Hepatocyte (in vitro differentiated cells): Measurements from ENCODE around the gene S100P. TPM values are rescaled to one million over a fixed set of nuclear protein-coding genes. Genes with fewer than 3 reads are reported as not detected.

Source experiments
- DNase-seq: peaks from one replicate; pipeline ENCODE4 v3.0.0-alpha.2; 2016; ENCODE audit warnings: low spot score
- H2AFZ ChIP-seq: fragments of 200-600 bp; sonication (generic); 2 replicates; pipeline ENCODE4 v1.6.0; 2016; ENCODE audit warnings: antibody characterized with exemption, mild to moderate bottlenecking
- H3K27ac ChIP-seq: fragments of 200-600 bp; sonication (generic); 2 replicates; pipeline ENCODE4 v1.5.1; 2016; ENCODE audit warnings: mild to moderate bottlenecking
- H3K27me3 ChIP-seq: fragments of 200-600 bp; sonication (generic); 2 replicates; pipeline ENCODE4 v1.6.1; 2016
- H3K36me3 ChIP-seq: fragments of 200-600 bp; sonication (generic); replicated peaks from 2 replicates; pipeline ENCODE4 v1.5.1; 2016; ENCODE audit warnings: low read depth; ENCODE audit not compliant: insufficient read depth
- H3K4me1 ChIP-seq: fragments of 200-600 bp; sonication (generic); 2 replicates; pipeline ENCODE4 v1.5.1; 2016; ENCODE audit warnings: mild to moderate bottlenecking, moderate library complexity; ENCODE audit not compliant: insufficient read depth
- H3K4me2 ChIP-seq: fragments of 200-600 bp; sonication (generic); 2 replicates; pipeline ENCODE4 v1.6.0; 2016
- H3K4me3 ChIP-seq: fragments of 200-600 bp; sonication (generic); 2 replicates; pipeline ENCODE4 v1.5.1; 2016; ENCODE audit warnings: mild to moderate bottlenecking
- H3K79me2 ChIP-seq: fragments of 200-600 bp; sonication (generic); 2 replicates; pipeline ENCODE4 v1.6.0; 2017; ENCODE audit warnings: mild to moderate bottlenecking
- H3K9me2 ChIP-seq: fragments of 200-600 bp; sonication (generic); replicated peaks from 2 replicates; pipeline ENCODE4 v1.6.0; 2017; ENCODE audit warnings: mild to moderate bottlenecking; ENCODE audit not compliant: insufficient read depth
- H3K9me3 ChIP-seq: fragments of 200-600 bp; sonication (generic); 2 replicates; pipeline ENCODE4 v1.5.1; 2016; ENCODE audit warnings: low read depth, mild to moderate bottlenecking
- H4K20me1 ChIP-seq: fragments of 200-600 bp; sonication (generic); 2 replicates; pipeline ENCODE4 v1.6.0; 2016; ENCODE audit warnings: mild to moderate bottlenecking; ENCODE audit not compliant: insufficient read depth, poor library complexity, severe bottlenecking
- EZH2 ChIP-seq: fragments of 200-600 bp; sonication (generic); IDR thresholded peaks from 2 replicates; pipeline ENCODE4 v1.6.1; 2016; ENCODE audit warnings: antibody characterized with exemption, mild to moderate bottlenecking, borderline replicate concordance
- EZH2phosphoT487 ChIP-seq: fragments of 200-600 bp; sonication (generic); IDR thresholded peaks from one replicate; pipeline ENCODE4 v1.6.1; 2018; ENCODE audit warnings: antibody characterized with exemption, mild to moderate bottlenecking, low read depth, moderate library complexity; ENCODE audit not compliant: unreplicated experiment, severe bottlenecking
- WGBS: methylation state at CpG from one replicate; pipeline ENCODE4 v1.1.6; 2016; ENCODE audit warnings: low lambda C conversion rate; ENCODE audit errors: missing lambda C conversion rate; 5-methylcytosine and 5-hydroxymethylcytosine counted together
- polyA plus RNA-seq: library from polyadenylated mRNA; unstranded; fragments of >200 nt; fragmentation: Nextera tagmentation; extraction: Ambion mirVana; gene quantifications from 2 replicates; pipeline ENCODE4 v1.2.1, GENCODE V29; 2016
- total RNA-seq: library from RNA; depleted of rRNA; stranded (reverse); fragments of >200 nt; gene quantifications from 2 replicates; pipeline ENCODE4 v1.2.3, GENCODE V29; 2014
- TF ChIP-seq, protein P1 (sequence below): fragments of 200-600 bp; sonication (generic); IDR thresholded peaks from 2 replicates; pipeline ENCODE4 v1.5.1; 2016; ENCODE audit warnings: antibody characterized with exemption, mild to moderate bottlenecking; ENCODE audit not compliant: poor library complexity

Gene S100P
- total RNA-seq (9.2 and 36.6 TPM in 2 replicates), polyA plus RNA-seq (51.6 and 99.1 TPM in 2 replicates)

DNA sequence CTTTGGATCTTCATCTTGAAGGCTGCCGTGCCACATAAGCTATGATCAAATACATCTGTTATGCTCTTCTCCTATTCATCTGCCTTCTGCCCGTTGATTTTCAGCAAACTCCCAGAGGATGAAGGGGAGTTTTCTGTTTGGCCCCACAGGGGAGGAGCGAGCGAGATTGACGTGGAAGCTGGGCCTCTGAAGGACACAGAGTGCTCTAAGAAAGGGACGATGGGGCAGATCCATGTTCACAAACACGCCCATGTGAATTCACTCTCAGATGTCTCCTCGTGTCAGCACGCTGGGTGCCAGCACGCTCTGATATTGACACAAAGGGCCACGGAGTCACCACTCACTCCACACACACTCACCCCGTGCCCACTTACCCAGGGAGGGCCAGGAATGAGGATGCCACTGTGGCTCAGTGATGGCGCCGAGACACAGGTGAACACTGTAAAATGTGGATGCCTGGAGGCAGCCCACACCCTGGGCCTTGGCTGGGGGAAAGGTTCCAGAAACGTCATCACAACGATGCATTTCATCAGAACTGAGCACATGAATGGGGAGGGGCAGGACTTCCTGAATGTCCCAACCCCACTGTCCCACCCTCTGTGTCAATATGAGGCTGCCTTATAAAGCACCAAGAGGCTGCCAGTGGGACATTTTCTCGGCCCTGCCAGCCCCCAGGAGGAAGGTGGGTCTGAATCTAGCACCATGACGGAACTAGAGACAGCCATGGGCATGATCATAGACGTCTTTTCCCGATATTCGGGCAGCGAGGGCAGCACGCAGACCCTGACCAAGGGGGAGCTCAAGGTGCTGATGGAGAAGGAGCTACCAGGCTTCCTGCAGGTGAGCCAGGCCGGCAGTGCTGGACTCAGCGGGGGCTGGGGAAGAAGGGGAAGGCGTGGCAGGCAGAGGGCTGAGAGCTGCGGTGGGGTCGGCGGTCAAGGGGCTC, at the start of gene S100P:
TSS of gene S100P (plus strand) at position 648 of the 946 bp plus-strand sequence. CDS start at position 703, 55 bp downstream.
- TF ChIP-seq EZH2 (no peak), EZH2phosphoT487 (no peak)
- TF ChIP-seq, protein P1, sequence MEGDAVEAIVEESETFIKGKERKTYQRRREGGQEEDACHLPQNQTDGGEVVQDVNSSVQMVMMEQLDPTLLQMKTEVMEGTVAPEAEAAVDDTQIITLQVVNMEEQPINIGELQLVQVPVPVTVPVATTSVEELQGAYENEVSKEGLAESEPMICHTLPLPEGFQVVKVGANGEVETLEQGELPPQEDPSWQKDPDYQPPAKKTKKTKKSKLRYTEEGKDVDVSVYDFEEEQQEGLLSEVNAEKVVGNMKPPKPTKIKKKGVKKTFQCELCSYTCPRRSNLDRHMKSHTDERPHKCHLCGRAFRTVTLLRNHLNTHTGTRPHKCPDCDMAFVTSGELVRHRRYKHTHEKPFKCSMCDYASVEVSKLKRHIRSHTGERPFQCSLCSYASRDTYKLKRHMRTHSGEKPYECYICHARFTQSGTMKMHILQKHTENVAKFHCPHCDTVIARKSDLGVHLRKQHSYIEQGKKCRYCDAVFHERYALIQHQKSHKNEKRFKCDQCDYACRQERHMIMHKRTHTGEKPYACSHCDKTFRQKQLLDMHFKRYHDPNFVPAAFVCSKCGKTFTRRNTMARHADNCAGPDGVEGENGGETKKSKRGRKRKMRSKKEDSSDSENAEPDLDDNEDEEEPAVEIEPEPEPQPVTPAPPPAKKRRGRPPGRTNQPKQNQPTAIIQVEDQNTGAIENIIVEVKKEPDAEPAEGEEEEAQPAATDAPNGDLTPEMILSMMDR, result no peak
- no peaks in the 10 kb centered on the region for H3K36me3 ChIP-seq
- peak within 1 kb of the TSS; percentile 42 for H3K4me2 ChIP-seq
- H3K27ac ChIP-seq, result peak within 1 kb of the TSS; percentile 96
- peak; percentile 63 for DNase-seq
- H2AFZ ChIP-seq, result no peak within 1 kb of the TSS
- H3K79me2 ChIP-seq, result peaks cover 27% of the 10 kb centered on the region
- H3K4me3 ChIP-seq, result no peak within 1 kb of the TSS
- no peaks in the 10 kb centered on the region for H3K9me2 ChIP-seq
- 85% methylated on average over 29 of the region's 29 CpGs for WGBS
- no peaks in the 10 kb centered on the region for H3K9me3 ChIP-seq
- peaks cover 54% of the 10 kb centered on the region for H3K4me1 ChIP-seq
- no peaks in the 10 kb centered on the region for H3K27me3 ChIP-seq
- H4K20me1 ChIP-seq, result no peaks in the 10 kb centered on the region

DNA sequence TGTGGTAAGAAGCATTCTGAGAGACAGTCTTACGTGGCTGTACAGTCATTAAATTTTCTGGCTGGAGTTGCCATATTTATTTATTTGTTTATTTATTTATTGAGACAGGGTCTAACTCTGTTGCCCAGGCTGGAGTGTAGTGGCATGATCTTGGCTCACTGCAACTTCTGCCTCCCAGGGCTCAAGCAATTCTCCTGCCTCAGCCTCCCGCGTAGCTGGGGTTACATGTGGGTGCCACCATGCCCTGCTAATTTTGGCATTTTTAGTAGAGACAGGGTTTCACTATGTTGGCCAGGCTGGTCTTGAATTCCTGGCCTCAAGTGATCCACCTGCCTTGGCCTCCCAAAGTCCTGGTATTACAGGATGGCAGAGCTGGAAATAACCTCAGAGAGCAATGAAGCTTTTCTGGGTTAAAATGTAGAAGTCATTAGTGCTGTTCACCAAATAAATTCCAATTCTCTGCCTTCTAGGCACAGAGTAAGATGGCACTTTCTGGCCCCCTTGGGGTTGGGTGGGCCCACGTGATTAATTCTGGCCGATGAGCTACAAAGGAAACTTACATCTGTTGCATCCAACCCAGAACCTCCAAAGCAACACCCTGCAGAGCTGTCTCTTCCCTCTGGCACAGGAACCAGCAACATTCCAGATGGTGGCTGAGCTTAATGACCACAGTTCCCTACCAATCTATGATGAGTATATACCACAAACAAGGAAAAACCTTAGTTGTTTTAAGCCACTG, 48.7 kb upstream of the S100P start:
- Histone ChIP-seq H4K20me1 (peaks cover 22% of the 10 kb centered on the region), H3K27me3 (no peaks in the 10 kb centered on the region), H3K9me3 (no peaks in the 10 kb centered on the region), H3K4me1 (peaks cover 10% of the 10 kb centered on the region), H3K4me2 (no peak overlapping the region), H3K4me3 (no peak overlapping the region), H3K9me2 (no peaks in the 10 kb centered on the region), H3K27ac (no peak overlapping the region), H3K36me3 (no peaks in the 10 kb centered on the region), H3K79me2 (peaks cover 39% of the 10 kb centered on the region), H2AFZ (no peak overlapping the region)
- no peak for TF ChIP-seq EZH2phosphoT487
- TF ChIP-seq, protein P1, result no peak
- WGBS, result 69% methylated on average over 5 of the region's 5 CpGs
- no peak for DNase-seq

DNA sequence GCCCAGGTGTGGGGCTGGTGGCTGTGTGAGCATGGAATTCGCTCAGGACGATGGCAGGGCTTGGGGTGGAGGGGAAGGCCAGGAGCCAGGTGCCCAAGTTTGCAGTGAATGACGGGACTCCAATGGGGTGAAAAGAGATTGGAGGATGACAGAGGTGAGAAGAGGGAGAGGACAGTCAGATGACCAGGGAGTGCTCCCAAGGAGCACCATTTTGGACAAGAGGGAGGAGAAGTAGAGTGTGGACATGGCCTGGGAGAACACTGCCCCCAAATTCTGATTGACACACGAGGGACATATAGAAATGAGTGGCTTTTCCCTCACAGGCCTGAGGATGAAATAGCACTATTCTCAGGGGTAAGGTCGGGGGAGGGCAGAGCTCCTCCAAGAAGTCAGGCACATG, 46.5 kb upstream of the S100P start:
- no peak for DNase-seq

More for the DNA sequence above, 46.5 kb upstream of the S100P start:
- H3K79me2 ChIP-seq, result peaks cover 27% of the 10 kb centered on the region
- no peak overlapping the region for H2AFZ ChIP-seq
- H3K27ac ChIP-seq, result no peak overlapping the region
- H4K20me1 ChIP-seq, result peaks cover 13% of the 10 kb centered on the region
- H3K9me3 ChIP-seq, result no peaks in the 10 kb centered on the region
- H3K9me2 ChIP-seq, result no peaks in the 10 kb centered on the region
- H3K36me3 ChIP-seq, result no peaks in the 10 kb centered on the region
- H3K4me1 ChIP-seq, result peaks cover 7% of the 10 kb centered on the region
- no peak for TF ChIP-seq EZH2
- TF ChIP-seq, protein P1, result no peak
- no peak for TF ChIP-seq EZH2phosphoT487
- no peak overlapping the region for H3K4me2 ChIP-seq
- H3K4me3 ChIP-seq, result no peak overlapping the region
- no peaks in the 10 kb centered on the region for H3K27me3 ChIP-seq
- WGBS, result 90% methylated on average over 5 of the region's 5 CpGs
